Measurements from ENCODE around the gene TXK.

The TXK gene

GRCh38 chr4:48033825-48034413 is 100.1 kb downstream of the TXK start:
- no peaks in the 10 kb centered on the region for H3K27me3 ChIP-seq (ENCODE audit: insufficient read depth, poor library complexity, severe bottlenecking)
- no peak overlapping the region for H3K4me3 ChIP-seq (replicated peaks; ENCODE audit: insufficient read depth, low read length)
- TF ChIP-seq POLR2AphosphoS5 (IDR thresholded peaks at IDR 0.05; ENCODE audit: low read depth) = no peak
- TF ChIP-seq GABPA (IDR thresholded peaks at IDR 0.05; ENCODE audit: low read depth) = no peak
- TF ChIP-seq CTCF (IDR thresholded peaks at IDR 0.05; ENCODE audit: insufficient read depth, low read length) = no peak
- no peak for TF ChIP-seq SPI1 (IDR thresholded peaks at IDR 0.05; ENCODE audit: borderline replicate concordance, low read depth)
- TF ChIP-seq REST (IDR thresholded peaks at IDR 0.05; ENCODE audit: insufficient replicate concordance, low read depth) = no peak
- no peak overlapping the region for H3K27ac ChIP-seq (replicated peaks)
- peak in 1 of 2 experiments; percentile 55 for DNase-seq (ENCODE audit: low read depth in 1 of 2, low spot score in 1 of 2)

GRCh38 chr4:48033412-48033811 is 100.6 kb downstream of the TXK start:
- TF ChIP-seq REST (IDR thresholded peaks at IDR 0.05; ENCODE audit: insufficient replicate concordance, low read depth) = no peak
- no peak for TF ChIP-seq POLR2AphosphoS5 (IDR thresholded peaks at IDR 0.05; ENCODE audit: low read depth)
- TF ChIP-seq CTCF (IDR thresholded peaks at IDR 0.05; ENCODE audit: insufficient read depth, low read length) = no peak
- TF ChIP-seq SPI1 (IDR thresholded peaks at IDR 0.05; ENCODE audit: borderline replicate concordance, low read depth) = no peak
- TF ChIP-seq GABPA (IDR thresholded peaks at IDR 0.05; ENCODE audit: low read depth) = no peak
- no peak overlapping the region for H3K4me3 ChIP-seq (replicated peaks; ENCODE audit: insufficient read depth, low read length)

DNA sequence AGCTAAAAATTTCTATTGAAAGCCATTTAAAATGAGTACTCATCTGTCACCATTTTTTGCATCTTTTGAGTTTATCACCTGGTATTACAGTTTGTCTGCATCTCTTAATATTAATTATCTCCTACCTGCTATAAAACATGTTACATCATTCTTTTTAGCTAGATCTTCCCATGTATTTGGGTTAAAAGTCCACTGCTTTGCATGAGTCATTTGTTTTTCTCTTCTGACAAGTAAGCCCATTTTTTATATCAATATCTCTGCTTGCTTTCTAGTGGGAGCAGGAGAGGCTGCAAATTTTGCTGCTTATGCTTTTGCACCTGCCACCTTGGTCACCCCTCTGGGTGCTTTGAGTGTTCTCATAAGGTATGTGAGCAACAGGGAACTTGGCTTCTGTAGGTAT is 101.3 kb downstream of the TXK start:
- Histone ChIP-seq H3K27ac (replicated peaks) (no peak overlapping the region), H3K27me3 (ENCODE audit: insufficient read depth, poor library complexity, severe bottlenecking) (no peaks in the 10 kb centered on the region), H3K4me3 (replicated peaks; ENCODE audit: insufficient read depth, low read length) (no peak overlapping the region)
- no peak for DNase-seq (ENCODE audit: low read depth in 1 of 2, low spot score in 1 of 2)
- TF ChIP-seq SPI1 (IDR thresholded peaks at IDR 0.05; ENCODE audit: borderline replicate concordance, low read depth) (no peak), REST (IDR thresholded peaks at IDR 0.05; ENCODE audit: insufficient replicate concordance, low read depth) (no peak), GABPA (IDR thresholded peaks at IDR 0.05; ENCODE audit: low read depth) (no peak), CTCF (IDR thresholded peaks at IDR 0.05; ENCODE audit: insufficient read depth, low read length) (no peak), POLR2AphosphoS5 (IDR thresholded peaks at IDR 0.05; ENCODE audit: low read depth) (no peak)

More at GRCh38 chr4:48033412-48033811, 100.6 kb downstream of the TXK start:
- H3K27me3 ChIP-seq (ENCODE audit: insufficient read depth, poor library complexity, severe bottlenecking) = no peaks in the 10 kb centered on the region
- no peak overlapping the region for H3K27ac ChIP-seq (replicated peaks)
- DNase-seq (ENCODE audit: low read depth in 1 of 2, low spot score in 1 of 2) = no peak
